NCI-H146 (cell line): ENCODE data around the gene TAS2R41.

Source experiments
- DNase-seq: peaks from one replicate; lab custom pipeline; 2025; lab: John Stamatoyannopoulos, UW

TAS2R41 gene, protein sequence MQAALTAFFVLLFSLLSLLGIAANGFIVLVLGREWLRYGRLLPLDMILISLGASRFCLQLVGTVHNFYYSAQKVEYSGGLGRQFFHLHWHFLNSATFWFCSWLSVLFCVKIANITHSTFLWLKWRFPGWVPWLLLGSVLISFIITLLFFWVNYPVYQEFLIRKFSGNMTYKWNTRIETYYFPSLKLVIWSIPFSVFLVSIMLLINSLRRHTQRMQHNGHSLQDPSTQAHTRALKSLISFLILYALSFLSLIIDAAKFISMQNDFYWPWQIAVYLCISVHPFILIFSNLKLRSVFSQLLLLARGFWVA

DNA sequence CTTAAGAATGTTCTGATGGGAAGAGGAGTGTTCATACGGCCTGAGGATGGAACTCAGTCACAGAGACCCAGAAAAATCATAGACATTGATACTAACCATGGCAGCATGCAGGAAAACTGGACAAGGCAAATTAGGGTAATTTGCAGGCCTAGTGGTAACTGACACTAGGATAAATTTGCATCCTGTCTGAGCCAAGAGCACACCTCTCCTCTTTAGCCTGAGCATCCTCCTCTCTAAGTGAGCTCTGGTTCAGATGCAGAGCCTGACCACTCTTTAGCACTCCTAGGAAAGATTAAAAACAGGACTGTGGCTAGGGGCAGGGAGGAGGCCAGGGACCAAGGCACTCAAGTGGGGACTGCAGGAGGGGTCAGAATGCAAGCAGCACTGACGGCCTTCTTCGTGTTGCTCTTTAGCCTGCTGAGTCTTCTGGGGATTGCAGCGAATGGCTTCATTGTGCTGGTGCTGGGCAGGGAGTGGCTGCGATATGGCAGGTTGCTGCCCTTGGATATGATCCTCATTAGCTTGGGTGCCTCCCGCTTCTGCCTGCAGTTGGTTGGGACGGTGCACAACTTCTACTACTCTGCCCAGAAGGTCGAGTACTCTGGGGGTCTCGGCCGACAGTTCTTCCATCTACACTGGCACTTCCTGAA is at the start of gene TAS2R41:
TSS of gene TAS2R41 (plus strand) at position 373 of the 650 bp plus-strand sequence. CDS start at position 373, 0 bp downstream.
- no peak for DNase-seq

DNA sequence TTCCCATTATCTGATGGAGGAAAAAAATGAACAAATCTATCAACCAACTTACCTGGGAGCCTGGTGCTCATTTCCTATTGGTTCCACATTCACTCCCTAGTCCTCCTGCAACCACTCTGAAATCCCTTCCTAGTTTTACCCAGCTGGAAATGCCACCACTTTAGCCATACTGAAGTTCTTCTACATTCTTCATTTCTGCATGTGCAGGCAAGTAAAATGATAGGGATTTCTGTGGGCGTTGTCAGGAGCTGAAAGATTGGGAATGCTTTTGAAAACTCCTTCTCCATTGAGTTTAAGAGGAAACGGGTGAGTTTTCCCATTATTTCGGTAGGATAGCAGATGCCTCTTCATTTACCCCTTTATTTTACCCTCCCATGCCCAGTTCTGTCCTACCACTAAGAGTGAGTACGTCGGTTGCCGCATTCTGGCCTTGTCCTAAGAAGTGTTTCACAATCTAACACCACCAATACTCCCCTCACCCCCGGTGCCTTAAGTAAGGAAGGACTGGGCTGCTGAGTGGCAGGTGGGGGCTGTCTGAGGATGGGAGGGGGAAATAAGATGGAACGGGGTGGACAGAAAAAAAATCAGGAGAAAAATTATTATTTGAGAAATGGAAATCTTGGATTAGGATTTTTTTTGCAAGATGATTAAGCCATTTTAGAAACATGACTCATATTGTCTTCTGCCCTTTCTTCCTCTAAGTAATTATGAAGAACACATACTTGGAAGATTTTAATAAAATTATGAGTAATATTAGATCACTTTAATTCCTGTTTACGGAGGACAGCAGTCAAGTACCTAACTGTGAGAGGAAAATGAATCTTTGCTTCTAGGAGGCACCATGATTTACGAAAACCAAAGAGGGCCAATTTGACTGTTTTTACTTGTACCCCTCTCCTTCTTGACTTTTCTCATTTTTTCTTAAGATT is 47.6 kb upstream of the TAS2R41 start:
- no peak for DNase-seq

DNA sequence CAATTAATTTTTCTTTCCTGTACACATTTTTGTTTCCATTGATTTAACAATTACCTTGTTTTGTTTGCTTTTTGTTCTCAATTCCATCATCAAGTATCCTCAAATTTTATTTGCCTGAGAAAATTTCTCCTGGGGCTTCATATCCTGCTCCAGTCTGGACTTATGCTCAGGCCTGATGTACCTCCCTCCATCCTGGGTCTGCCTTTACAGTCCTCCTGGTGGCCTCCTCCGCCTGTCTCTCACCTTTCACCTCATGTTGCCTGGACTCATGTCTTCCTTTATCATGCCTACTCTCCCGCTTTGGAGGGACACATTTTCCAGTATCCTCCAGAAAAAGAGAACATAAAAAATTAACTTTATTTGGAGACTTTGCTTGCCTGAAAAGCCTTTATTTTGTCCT is 46.6 kb upstream of the TAS2R41 start:
- no peak for DNase-seq

DNA sequence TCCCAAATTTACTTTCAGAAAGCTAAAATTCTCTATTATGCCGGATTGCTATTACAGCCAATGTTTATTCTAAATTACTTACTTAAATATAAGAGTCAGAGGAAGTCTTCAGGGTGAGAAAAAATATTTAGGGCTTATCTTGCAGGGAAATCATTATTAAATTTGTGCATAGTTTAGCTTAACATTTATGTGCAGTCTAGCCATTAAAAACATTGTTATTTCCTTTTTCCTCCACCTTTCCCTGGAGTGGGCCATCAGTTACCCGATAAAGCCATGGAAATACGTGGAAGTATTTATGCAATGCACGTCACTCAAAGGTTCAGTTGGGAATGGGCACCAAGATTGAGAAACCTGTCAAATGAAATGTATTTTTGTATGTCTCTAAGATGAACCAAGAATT is 43.9 kb upstream of the TAS2R41 start:
- DNase-seq, result no peak

DNA sequence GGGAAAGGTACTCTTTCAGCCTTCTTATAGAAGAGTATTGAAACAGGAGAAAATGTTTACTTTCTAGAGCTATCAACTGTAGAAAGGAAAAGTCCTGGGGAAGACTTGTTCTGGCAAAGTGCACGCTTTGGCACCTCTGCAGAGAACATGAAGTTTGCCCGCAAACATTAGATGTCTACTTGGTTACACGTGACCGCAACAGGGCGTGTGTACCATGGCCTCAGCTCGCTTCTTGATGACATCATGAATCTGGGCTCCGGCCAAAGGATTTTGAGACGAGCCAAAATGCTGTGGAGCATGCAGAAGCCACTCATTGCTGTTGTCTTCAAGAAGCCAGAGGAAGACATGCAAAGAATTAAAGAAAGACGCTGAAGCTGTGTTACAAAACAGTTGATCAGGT is 43.0 kb upstream of the TAS2R41 start:
- no peak for DNase-seq

DNA sequence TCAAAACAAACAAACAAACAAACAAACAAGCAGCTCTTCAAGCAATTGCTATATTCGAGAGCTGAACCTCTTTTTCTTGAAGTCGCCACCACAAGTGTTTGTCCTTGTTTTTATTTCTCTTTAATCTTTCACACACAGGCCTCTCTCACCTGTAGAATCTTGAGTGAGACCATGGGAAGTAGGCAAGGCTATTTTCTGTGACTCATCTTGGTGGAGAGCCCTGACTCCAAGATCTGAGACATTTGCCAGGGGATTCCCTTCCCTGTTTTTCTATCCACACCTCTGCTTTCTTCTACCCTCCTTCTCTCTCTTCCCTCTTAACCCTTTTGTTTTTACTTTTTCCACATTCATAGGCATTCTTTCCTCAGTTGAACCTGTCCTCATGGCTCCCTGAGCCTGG is 42.4 kb upstream of the TAS2R41 start:
- DNase-seq, result no peak

DNA sequence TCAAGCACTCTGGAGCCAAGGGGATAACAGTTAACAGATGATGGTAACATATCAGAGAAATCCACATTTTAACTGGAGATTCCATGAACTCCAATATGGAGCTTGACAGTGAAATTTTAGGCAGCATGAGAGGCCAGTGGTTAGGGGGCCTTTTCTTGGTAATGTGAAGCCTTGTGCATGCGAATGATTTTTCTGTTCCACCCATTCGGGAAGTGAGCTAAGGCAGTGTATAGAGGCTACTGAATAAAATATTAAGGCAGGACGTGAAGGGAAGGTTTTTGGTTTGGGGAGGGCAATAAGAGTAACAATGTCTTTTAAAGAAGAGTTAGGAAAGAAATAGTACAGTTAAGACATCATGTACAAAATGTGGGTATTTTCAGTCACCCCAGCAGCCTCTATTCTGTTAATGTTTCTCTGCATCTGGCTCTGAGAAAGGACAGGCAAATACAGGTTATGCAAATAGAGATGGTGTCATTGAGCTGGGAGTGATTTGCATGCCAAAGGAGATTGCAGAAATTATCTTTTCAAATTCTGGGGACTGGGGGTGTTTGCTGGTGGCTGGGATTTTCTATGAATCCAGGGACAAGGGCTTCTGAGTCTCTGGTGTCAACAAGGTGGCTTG is 41.2 kb upstream of the TAS2R41 start:
- no peak for DNase-seq

DNA sequence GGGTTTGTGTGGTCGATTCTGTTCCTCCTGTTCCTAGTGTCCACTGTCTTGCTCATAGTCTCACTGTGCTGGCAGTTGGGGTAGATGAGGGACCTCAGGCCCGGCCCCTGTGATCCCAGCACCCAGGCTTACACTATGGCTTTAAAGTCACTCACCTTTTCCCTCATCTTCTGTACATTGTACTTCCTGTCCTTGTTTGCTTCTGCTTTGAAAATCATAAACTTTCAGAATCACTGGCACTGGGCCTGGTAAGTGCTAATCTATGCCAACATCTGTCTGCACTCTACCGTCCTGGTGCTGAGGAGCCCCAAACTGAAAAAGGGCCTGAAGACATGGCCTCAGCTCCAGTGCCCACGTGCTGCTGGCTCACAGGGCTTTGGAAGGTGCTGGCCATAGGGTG is 40.1 kb upstream of the TAS2R41 start:
- DNase-seq, result no peak

DNA sequence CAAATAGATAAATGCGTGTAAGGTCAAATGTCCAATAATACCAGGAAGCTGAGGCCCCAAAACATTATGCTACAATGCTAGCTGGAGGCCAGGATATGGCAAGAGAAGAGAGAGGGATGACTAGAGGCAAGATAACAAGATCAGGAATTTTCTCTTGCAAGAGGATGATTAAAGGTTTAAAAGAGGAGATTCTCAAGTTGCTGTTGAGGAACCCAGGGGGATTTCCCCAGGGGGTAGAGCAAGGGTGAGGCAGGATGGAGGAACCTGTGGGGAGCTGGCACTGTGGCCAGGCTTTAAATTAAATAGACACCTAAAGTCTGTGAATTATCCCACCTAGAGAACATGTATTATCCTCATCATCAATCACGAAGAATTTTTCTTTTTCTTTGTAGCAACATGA is 37.8 kb upstream of the TAS2R41 start:
- no peak for DNase-seq

DNA sequence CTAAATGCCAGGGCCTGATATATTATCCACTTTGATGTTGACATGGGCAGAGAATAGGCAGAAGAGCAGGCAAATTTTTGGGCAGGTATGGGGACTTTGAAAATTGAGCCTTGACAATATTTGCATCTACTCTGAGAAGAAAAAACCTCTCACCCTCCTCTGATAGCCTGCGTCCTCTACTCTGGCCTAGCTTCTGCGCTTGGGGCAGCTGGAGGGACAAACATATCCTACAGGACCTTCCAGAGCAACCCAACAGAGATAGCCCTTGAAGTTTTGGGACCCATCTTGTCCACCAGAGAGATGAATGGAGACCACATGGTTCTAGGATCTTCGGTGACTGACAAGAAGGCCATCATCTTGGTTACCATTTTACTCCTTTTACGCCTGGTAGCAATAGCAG is 34.5 kb upstream of the TAS2R41 start, which contains the start of gene TAS2R60:
TSS of gene TAS2R60 (plus strand) at position 301 of the 400 bp plus-strand sequence. CDS start at position 301, 0 bp downstream.
- no peak for DNase-seq

DNA sequence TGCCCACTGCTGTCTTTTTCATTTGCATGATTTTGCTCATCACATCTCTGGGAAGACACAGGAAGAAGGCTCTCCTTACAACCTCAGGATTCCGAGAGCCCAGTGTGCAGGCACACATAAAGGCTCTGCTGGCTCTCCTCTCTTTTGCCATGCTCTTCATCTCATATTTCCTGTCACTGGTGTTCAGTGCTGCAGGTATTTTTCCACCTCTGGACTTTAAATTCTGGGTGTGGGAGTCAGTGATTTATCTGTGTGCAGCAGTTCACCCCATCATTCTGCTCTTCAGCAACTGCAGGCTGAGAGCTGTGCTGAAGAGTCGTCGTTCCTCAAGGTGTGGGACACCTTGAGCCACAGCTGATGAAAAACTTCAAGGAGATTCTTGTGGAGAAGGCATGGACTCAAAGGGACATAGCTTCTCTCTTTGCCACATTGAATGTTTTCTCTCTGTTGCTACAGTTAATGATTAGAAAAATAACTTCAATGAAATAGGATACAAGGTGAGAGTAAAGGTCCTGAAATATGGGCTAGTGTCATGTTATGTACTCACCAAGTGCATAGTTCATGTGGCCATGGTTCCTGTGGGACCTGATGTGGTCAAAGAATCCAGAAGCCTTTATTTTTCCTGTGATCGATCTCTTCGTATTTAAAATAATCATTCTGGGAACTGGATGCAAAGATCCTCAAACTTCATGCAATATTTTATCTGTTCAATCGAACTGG is 33.5 kb upstream of the TAS2R41 start:
- DNase-seq, result no peak

DNA sequence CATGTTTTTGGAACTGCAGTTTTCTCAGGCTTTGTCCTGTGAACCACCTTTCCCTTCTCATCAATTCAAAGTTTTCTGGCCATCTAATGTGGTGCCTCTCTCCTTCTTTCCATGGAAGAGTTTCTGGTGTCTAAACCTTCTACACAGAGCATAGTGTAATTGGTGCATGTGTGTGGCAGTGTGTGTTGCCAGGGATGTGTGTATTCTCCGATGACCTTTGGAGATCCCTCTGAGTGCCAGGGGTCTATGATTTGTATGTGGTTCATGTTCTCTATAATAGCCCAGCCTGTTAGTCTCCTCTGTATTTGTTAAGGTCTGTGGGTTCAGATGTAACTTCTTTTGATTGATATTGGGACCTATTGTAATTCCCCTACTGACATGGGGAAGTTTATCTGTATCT is 32.9 kb upstream of the TAS2R41 start:
- no peak for DNase-seq

DNA sequence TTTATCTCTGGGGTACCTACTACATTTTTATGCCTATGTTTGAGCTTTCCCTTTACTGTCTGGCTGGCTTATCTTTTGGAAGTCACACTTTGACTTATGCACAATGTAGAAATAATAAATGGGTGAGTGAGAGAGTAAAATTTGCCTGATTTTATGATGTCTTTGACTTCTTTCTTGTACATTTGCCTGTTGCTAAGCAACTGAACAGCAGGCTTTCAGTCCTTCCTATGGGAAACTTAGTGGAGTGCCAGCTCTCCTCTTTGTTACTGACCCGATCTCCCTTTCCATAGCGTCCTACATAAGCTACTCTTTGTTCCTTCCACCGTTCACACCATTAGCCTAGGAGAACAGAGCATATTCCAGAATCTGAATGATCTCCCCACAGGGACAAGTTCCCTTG is 30.2 kb upstream of the TAS2R41 start:
- no peak for DNase-seq

DNA sequence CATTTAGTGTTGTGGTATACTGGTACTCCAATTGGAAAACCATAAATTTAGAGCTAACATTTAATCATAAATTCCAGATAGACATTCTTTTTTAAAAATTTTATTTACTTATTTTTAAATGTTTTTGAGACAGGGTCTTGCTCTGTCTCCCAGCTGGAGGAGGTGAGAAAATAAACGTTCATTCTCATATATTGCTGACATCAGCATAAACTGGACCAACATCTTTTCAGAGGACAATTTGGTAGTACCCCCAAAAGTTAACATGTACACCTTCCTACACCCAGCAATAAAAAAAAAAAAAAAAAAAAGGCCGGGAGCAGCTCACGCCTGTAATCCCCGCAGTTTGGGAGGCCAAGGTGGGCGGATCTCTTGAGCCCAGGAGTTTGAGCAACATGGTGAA is 29.2 kb upstream of the TAS2R41 start:
- DNase-seq, result no peak

DNA sequence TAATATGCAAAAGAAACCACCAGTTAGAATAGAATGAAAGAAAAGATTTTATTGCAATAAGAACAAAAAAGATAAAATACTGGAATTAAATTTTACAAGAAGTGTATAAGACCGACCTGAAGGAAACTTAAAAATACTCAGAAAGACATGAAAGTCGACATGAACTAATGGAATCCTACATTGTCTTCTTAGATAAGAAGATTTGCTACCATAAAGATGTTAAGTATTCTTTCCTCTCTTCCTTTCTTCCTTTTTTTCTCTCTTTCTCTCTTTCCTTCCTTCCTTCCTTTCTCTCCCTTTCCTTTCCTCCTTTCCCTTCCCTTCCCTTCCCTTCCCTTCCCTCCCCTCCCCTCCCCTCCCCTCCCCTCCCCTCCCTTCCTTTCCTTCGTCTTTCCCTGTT is 27.9 kb upstream of the TAS2R41 start:
- no peak for DNase-seq

DNA sequence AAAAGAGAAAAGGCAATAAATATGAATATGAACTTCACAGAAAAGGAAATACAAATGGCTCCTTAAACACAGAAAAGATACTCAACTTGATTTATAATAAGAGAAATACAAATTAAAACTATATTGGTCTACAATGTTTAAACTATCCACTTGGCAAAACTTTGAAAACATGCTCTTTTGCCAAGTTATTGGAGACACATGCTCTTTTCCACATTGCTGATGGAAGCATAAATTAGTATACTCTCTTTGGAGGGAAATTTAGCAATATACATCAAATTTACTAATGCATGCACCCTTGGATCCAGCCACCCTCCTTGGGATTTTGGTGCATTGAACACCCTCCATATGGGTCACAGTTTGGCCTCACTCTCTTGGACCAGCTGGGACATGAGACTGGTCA is 26.6 kb upstream of the TAS2R41 start:
- DNase-seq, result no peak

DNA sequence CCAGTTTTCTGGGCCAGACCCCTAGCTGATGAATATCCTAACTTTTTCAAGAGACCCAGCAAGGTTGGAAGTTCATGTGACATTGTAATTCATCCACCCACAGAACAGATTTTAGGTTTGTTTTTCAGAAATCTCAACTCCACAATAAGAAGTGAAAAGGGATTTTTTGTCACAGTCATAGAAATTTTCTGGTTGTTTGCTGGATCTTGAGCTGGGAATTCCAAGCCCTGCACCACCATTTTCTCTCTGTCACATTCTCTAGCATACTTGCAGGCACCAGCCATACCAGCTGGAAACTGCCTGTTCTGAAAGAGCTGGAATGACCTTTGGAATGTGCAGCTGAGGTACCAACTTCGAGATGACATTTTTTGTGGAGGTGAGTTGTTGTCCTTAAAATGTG is 25.9 kb upstream of the TAS2R41 start:
- DNase-seq, result no peak

DNA sequence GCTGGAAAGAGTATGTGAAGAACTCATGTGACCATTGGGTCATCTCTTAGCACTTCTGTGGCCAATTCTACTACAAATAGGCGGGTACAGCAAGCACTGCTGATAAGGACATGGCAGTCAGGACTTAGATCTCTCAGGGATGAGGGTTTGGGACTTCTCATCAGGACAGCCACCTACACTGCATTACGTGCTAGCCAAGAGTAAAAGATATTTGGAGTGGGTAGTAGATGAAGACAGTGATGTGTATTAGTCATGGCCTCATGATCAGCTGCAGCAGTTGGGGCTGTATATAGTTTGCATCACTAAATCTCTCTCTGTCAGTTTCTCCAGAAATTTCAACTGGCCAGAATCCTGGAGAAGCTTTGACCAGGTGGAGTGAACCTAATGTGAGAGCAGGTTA is 25.2 kb upstream of the TAS2R41 start:
- no peak for DNase-seq

DNA sequence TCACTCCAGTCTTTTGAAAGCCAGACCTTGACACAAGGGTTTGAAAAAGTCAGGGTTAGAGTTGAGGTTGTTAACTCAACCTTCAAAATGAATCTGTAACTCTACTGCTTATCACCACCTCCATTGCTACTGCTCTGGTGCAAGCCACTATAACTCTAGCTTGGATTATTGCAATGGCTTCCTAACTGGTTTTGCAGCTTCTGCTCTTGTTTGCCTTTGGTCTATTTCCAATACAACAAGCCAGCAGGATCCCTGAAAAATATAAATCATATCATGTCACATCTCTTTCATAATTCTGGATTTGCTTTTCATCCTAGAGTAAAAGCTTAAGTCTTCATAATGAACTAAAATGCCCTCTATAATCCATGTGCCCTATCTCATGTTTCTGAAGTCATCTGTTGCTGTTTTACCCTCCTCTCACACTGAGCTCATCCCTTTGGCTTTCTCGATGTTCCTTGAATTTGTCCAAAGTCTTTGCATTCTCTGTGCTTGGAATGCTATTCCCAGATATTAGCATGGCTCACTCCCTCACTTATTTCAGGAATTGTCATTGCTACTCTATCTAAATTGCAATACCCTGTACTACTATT is 23.5 kb upstream of the TAS2R41 start:
- no peak for DNase-seq

DNA sequence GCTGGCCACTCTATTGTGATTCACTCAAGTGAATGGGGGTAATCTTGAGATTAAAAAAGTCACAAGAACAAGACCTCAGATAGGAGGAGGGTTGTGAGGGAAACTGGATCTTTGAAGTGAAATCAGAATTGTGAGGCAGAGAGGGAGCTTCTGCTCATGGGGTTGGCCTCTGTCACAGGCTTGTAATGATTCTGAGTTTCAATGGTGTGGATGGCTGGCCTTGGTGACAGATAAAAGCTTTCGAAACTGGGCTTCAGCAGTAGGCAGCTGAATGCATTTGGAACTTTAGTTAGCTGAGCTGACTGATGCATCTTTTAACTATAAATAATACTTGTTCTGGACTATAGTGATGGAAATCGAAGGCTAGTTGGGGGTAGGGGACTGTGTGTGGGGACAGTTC is 22.2 kb upstream of the TAS2R41 start:
- no peak for DNase-seq

DNA sequence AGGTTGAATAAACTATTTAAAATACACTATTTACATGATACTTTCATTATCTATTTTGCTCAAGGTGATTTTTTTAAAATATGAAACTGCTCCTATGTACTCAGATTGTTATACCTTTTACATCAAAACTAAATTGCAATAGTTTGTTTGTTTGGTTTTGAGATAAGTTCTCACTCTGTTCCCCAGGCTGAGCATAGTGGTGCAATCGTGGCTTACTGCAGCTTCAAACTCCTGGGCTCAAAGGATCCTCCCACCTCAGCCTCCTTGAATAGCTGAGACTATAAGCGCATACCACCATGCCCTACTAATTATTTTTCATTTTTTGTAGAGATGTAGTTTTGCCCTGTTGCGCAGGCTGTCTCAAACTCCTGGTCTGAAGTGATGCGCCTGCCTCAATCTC is 21.7 kb upstream of the TAS2R41 start:
- DNase-seq, result no peak
